GM19023 (cell line): ENCODE data around the gene ICOSLG.
"Not testable (repeated sequence)": the region's sequence is repeated elsewhere in the genome, so short reads cannot be mapped to it uniquely, and the experiment has no call there.

Experiments
- ATAC-seq: cut with Tn5 transposase; IDR thresholded peaks from one replicate; pipeline ENCODE4 v1.9.1; 2021; ENCODE audit warnings: mild to moderate bottlenecking, moderate library complexity; ENCODE audit not compliant: unreplicated experiment

Gene ICOSLG

DNA sequence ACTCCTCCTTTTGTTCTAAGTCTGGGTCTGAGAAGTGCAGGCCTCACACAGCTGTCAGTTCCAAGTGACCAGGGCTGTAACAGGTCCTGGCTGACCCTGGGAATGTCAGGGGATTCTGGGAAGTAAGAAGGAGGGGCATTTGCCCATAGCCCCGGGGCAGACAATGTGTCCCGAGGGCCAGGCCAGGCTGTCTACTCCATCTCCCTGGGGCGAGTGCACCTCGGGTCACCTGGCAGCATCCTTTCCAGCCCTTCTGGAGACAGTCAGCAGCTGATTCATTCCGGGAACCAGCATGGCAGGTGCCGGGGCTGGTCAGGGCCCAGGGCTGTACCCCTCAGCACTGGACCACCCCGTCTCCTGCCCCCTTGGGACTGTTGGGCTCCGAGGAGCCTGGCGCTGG is 13.1 kb downstream of the ICOSLG start:
- not testable (repeated sequence) for ATAC-seq

- ATAC-seq: not testable (repeated sequence)
These were observed 15.1 kb downstream of the ICOSLG start for GRCh38 chr21:44225605-44226004.

DNA sequence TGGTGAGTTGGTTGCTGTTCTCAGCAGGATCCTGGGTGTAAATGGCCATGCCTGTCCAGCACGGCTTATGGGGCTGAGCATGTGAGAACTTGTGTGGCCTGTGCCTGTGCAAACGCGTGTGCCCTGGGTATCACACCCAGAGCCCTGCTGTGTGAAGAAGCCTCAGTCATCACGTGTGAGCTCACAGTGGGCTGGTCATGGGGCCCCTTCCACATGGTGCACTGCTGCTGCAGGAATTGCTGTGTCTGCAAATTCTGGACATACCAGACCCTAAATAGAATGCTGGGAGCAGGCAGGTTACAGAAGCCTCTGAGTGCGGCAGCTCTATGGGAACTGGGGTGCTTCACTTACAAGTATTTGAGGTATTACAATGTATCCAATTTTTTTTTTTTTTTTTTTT is 17.4 kb downstream of the ICOSLG start:
- not testable (repeated sequence) for ATAC-seq

DNA sequence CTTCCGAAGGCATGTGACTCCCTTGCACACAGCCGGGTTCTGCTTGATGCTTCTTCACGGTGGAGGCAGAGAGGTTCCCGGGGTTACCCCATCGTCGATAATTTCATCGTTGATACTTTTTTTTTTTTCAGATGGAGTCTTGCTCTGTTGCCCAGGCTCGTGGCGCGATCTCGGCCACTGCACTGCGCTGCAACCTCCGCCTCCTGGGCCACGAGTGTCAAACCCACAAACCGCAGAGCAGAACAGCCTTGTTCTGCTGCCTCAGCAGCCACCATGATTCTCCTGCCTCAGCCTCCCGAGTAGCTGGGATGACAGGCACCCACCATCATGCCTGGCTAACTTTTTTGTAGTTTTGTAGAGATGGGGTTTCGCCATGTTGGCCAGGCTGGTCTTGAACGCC is 20.1 kb downstream of the ICOSLG start:
- ATAC-seq: not testable (repeated sequence)

DNA sequence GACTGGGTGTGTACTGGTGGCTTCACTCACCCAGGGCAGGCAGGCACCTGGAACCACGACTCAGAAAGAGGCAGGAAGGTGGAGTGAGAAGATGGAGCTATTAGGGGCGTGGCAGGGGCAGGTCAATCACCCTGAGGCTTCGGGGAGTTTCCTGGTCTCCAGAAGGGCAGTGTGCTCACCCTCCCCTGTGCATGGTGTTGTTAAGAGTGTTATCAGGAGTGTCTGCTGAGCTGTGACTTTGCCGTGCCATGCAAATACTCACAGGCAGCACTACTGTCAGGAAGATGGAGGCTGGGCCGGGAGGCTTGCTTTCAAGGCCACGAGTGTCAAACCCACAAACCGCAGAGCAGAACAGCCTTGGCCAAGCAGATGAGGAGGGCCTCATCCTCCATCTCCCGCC is 22.3 kb downstream of the ICOSLG start:
- not testable (repeated sequence) for ATAC-seq

- ATAC-seq: not testable (repeated sequence)
These were observed 28.8 kb downstream of the ICOSLG start for GRCh38 chr21:44211978-44212377.

DNA sequence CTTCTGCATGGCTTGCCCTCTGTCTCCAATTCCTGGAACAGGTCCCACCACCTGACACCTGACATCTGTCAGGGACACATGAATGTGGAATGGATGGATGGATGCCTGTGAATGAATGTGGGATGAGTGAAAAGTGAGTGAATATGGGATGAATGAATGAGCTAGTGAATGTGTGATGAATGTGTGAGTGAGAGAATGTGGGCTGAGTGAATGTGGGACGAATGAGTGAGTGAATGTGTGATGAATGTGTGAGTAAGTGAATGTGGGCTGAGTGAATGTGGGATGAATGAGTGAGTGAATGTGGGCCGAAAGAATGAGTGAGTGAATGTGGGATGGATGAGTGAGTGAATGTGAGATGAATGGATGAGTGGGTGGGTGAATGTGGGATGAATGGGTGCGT is 29.2 kb downstream of the ICOSLG start:
- ATAC-seq: not testable (repeated sequence)

DNA sequence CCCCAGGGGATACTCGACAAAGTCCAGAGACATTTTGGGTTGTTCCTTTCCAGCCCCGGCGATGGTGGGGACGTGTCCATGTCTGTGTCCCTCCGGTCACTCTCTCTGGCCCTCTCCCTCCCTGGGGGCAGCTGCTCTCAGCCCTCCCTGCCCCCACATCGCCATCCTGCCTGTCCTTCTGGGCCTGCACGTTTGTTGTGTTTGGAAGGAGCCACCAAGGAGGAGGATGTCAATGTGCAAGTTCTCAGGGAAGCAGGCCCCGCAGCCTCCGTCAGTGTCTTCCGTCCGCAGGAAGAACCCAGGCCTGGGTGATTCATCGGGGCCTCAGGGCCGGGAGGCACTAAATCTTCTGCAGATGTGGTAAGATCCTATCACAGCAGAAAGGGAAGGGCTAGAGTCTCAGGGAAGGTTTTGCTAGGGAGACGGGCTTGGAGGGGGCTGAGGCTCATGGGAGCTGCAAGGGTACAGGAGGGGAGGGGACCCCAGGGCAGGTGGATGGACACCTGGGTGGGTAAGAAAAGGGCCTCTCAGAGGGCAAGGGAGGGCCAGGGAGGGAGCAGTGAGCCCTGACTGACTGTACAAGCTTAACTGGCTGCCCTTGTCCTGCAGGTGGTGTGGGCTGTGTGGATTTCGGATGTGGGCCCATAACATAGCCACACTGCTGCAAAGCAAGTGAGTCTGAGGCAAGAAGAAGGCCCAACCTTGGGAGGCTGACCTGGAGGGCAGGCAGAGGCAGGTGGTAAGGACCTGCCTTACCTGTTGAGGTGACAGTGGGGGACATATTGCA is 32.7 kb downstream of the ICOSLG start:
- not testable (repeated sequence) for ATAC-seq

DNA sequence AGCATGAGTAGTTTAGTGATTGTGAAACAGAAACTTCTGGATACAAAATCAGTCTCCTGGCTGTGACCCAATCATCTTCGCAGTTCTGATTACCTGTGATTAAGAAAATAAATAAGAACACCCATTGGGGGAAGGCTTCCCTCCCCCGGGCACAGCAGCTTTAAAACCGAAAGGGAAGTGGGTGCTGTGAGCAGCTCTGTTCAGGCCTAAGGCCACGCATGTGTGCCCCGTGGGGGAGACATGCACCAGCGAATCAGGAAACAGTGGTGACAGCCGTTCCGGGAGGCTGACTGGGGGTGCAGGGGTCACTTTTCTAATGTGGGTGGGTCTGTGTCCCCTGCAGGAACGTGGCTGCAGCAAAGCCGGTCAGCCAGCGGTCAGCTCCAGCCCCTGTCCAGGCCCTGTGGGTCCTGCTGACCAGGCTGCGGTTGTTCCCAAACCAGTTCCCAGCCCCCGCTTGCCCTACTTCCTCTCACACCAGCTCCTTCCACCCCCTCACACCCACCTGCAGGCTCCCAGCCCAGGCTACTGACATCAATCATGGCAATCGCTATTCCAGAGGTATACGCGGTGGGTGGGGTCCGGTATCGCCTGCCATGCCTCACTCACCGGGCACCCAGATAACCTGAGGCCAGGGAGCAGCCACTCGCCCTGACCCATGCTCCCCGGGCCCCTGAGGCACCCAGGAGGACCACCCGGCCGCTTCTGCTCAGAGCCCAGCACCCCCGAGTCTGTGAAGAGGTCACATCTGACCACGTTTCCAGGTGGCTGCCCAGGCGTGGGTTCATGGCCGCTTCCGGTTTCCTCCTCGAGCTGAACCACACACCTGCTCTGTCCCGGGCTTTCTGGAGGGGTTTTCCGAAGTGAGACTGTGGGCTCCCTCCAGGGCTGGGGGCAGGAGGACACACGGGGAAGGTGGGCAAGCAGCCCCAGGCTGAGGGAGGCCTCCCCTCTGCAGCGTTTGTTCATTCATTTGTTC is 33.8 kb downstream of the ICOSLG start:
- not testable (repeated sequence) for ATAC-seq

DNA sequence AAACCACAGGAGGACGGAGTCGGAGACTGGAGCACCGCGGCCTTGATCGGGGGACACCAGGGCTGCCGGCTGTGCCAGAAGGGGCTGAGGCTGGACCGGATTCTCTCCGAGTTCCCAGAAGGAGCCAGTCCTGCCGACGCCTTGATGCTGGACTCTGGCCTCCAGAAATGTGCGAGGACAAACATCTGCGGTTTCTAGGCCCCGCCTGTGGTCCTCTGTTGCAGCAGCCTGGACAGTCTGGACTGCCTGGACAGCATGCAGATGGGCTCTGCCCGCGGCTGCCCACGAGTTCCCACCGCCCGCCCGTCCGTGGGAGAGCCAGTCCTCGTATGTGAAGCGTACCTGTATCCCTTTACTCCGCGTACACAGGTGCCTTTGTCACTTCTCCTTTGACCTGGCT is 34.6 kb downstream of the ICOSLG start:
- not testable (repeated sequence) for ATAC-seq

GRCh38 chr21:44202590-44203299 is 38.0 kb downstream of the ICOSLG start:
- ATAC-seq: not testable (repeated sequence)

DNA sequence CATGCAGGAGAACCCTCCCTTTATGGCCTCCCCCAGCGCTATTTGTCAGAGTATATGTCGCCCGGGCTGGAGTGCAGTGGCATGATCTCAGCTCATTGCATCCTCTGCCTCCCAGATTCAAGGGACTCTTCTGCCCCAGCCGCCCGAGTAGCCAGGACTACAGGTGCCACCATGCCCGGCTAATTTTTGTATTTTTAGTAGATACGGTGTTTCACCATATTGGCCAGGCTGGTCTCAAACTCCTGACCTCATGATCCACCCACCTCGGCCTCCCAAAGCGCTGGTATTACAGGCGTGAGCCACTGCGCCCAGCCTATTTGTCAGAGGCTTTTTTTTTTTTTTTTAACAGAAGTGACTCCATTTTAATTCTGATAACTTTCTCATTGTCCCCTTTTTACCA is 40.7 kb downstream of the ICOSLG start:
- ATAC-seq: not testable (repeated sequence)

- ATAC-seq: no peak
These were observed 41.3 kb downstream of the ICOSLG start for GRCh38 chr21:44199448-44199847.

DNA sequence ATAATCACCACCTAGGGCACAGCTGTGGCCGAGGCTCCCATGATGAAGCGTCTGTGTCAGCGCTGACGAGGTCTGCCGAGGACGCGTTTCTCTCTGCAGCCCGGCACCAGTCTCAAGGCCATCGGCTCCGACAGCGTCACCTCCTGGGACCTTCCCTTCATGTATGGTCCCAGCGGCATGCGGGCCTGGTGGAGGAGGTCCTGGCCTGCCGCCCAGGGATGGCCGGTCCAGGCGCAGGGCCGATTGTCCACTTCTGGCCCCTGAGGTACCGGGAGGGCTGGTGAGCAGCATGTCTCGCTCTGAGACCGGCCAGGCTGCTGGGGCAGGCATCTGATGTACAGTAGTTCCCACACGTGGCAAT is 43.6 kb downstream of the ICOSLG start:
- ATAC-seq: not testable (repeated sequence)

DNA sequence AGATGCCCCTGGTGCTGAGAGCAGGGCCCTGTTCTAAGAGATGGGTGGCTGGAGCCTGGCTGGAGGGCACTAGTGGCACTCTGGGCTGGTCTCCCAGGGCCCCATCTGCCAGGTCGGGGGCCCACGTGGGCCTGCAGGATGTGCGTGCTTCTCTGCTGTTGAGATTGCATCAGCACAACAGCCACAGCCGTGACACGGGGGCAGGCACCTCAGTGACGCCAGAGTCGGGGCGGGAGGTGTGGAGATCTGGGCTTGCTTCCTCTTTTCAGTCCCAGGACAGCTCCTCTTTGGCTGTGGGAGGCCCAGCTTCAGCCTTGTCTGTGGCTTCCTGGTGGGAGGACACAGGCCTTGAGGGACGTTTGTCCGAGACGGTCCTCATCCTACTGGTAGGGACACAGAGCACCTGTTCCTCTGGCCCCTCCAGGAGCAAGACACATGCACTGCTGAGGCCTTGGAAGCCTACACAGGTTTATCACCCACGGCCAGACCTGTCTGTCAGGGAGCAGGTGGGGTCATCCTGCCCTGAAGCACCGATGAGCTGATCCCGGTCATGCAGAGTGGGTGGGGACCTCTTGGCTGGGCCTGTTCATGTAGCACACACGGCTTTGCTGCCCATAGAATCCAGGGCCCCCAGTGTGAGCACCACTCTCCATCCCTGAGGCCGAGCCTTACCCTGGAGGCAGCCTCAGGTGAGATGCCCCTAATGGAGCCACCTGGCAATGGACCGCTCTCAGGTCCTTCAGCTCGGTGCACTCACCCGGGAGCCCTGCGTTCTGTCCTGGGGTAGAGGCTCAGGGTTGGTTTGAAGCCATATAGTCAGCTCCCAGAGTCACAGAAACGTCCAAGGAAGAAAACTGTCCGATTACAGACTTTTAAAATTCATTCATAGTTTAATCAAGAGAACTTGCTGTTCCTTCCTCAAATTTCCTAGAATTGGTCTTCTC is 44.3 kb downstream of the ICOSLG start:
- ATAC-seq: not testable (repeated sequence)

GRCh38 chr21:44194888-44195287 is 45.9 kb downstream of the ICOSLG start:
- not testable (repeated sequence) for ATAC-seq

GRCh38 chr21:44194451-44194850 is 46.3 kb downstream of the ICOSLG start:
- not testable (repeated sequence) for ATAC-seq

DNA sequence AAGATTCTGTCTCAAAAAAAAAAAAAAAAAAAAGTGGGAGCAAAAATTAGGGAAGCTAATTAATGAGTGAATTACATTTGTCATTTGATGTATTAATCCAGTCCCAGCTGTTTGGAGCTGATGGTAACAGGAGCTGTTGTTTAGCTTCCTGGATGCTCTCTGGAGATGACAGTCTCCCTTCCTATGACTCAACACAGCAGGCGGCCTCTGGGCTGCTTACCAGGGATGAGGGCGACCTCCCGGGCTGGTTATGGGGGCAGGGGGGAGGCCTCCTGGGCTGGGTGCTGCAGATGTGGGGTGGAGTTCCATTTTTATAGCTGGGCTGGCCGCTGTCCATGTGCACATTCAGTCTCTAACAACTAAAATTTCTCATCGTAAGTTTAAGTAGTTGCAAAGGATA is 47.6 kb downstream of the ICOSLG start:
- ATAC-seq: not testable (repeated sequence)

- ATAC-seq: not testable (repeated sequence)
These were observed 50.1 kb downstream of the ICOSLG start for GRCh38 chr21:44190349-44191271.
